NCI-H446 (cell line): ENCODE results near the gene BUD31.
"Not testable (repeated sequence)": the region's sequence is repeated elsewhere in the genome, so short reads cannot be mapped to it uniquely, and the experiment has no call there.

Source experiments
- DNase-seq, 2 experiments: peaks; one replicate each; lab custom pipeline; 2025; lab: John Stamatoyannopoulos, UW

The BUD31 gene

GRCh38 chr7:99399597-99399996, 9.2 kb upstream of the BUD31 start:
- no peak for DNase-seq

- no peak for DNase-seq
Measured at GRCh38 chr7:99402854-99403253, 5.9 kb upstream of the BUD31 start.

- no peak for DNase-seq
Measured at GRCh38 chr7:99403764-99404163, 5.0 kb upstream of the BUD31 start.

GRCh38 chr7:99404235-99404976, 4.4 kb upstream of the BUD31 start:
- no peak for DNase-seq

- DNase-seq, result no peak
Measured at GRCh38 chr7:99404977-99405320, 3.8 kb upstream of the BUD31 start.

- DNase-seq, result no peak
Measured at GRCh38 chr7:99406557-99406956, 2.2 kb upstream of the BUD31 start.

GRCh38 chr7:99407872-99408378, 844 bp upstream of the BUD31 start:
- DNase-seq, result peak; percentile 7 to 26

- no peak for DNase-seq
Measured at GRCh38 chr7:99409192-99409572, 413 bp downstream of the BUD31 start.

- DNase-seq, result no peak
Measured at GRCh38 chr7:99409806-99410205, 1.0 kb downstream of the BUD31 start.

GRCh38 chr7:99410635-99411034, 1.9 kb downstream of the BUD31 start:
- DNase-seq, result no peak

GRCh38 chr7:99415513-99416127, 6.9 kb downstream of the BUD31 start:
- peak in 1 of 2 experiments; percentile 10 for DNase-seq

- DNase-seq, result no peak
Measured at GRCh38 chr7:99418260-99418659, 9.5 kb downstream of the BUD31 start.

- DNase-seq, result no peak
Measured at GRCh38 chr7:99419323-99420021, 10.7 kb downstream of the BUD31 start.

- DNase-seq, result no peak
Measured at GRCh38 chr7:99420213-99420612, 11.4 kb downstream of the BUD31 start.

GRCh38 chr7:99420986-99421385, 12.2 kb downstream of the BUD31 start:
- DNase-seq, result no peak

GRCh38 chr7:99422186-99422585, 13.4 kb downstream of the BUD31 start:
- no peak for DNase-seq

GRCh38 chr7:99422625-99423024, 13.9 kb downstream of the BUD31 start:
- DNase-seq, result no peak

GRCh38 chr7:99424932-99425730, 16.4 kb downstream of the BUD31 start:
- no peak for DNase-seq

- no peak for DNase-seq
Measured at GRCh38 chr7:99428972-99429566, 20.3 kb downstream of the BUD31 start.

GRCh38 chr7:99429756-99430155, 21.0 kb downstream of the BUD31 start:
- no peak for DNase-seq

GRCh38 chr7:99431756-99432540, 23.2 kb downstream of the BUD31 start:
- DNase-seq, result not testable (repeated sequence)
